Measurements from ENCODE around the gene C1orf94.

DNA sequence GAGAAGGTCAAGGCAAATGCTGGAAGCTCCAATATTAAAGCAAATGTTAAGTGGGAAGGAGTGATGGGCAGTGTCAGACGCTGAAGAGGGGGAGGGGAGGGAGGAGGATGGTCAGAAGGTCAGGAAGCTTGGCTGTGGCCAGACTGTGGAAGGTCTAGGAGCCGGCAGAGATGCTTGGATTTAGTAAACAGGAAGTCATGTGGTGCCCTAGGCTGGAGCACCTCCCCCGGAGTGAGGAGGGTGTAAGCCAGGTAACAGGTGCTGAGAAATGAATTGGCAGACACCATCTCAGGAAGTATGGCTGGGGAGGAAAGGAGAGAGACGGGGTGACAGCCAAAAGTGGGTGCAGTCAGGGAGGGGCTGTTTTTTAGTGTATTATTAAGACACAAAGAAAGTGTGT lies 29.4 kb upstream of the C1orf94 start:
- TF ChIP-seq, protein P1, sequence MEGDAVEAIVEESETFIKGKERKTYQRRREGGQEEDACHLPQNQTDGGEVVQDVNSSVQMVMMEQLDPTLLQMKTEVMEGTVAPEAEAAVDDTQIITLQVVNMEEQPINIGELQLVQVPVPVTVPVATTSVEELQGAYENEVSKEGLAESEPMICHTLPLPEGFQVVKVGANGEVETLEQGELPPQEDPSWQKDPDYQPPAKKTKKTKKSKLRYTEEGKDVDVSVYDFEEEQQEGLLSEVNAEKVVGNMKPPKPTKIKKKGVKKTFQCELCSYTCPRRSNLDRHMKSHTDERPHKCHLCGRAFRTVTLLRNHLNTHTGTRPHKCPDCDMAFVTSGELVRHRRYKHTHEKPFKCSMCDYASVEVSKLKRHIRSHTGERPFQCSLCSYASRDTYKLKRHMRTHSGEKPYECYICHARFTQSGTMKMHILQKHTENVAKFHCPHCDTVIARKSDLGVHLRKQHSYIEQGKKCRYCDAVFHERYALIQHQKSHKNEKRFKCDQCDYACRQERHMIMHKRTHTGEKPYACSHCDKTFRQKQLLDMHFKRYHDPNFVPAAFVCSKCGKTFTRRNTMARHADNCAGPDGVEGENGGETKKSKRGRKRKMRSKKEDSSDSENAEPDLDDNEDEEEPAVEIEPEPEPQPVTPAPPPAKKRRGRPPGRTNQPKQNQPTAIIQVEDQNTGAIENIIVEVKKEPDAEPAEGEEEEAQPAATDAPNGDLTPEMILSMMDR (IDR thresholded peaks at IDR 0.05) = no peak
- TF ChIP-seq EZH2 (IDR thresholded peaks at IDR 0.05; ENCODE audit: borderline replicate concordance, insufficient read depth, low read depth, low read length, poor library complexity, severe bottlenecking) = no peak
